GM18526 (cell line): ENCODE data around the gene MBD3.

Experiments
- POLR2A ChIP-seq: IDR thresholded peaks from 3 replicates; pipeline ENCODE4 v1.6.1; 2011; ENCODE audit not compliant: insufficient read length; ENCODE audit errors: extremely low read depth

MBD3 gene

GRCh38 chr19:1572795-1573194 is 19.9 kb downstream of the MBD3 start:
- TF ChIP-seq POLR2A, result no peak

GRCh38 chr19:1571358-1571757 is 21.3 kb downstream of the MBD3 start:
- no peak for TF ChIP-seq POLR2A

GRCh38 chr19:1570836-1571235 is 21.8 kb downstream of the MBD3 start:
- no peak for TF ChIP-seq POLR2A

GRCh38 chr19:1569997-1570396 is 22.7 kb downstream of the MBD3 start:
- TF ChIP-seq POLR2A, result no peak

- TF ChIP-seq POLR2A, result no peak
Measured at GRCh38 chr19:1568320-1569019, 24.2 kb downstream of the MBD3 start, which contains the start of gene MEX3D. Gene MEX3D, minus strand, starts transcription at chr19:1568325. Its CDS starts 267 bp downstream, at chr19:1568058.

- no peak for TF ChIP-seq POLR2A
Measured at GRCh38 chr19:1567848-1568227, 24.8 kb downstream of the MBD3 start.

GRCh38 chr19:1567116-1567847 is 25.4 kb downstream of the MBD3 start:
- no peak for TF ChIP-seq POLR2A

- no peak for TF ChIP-seq POLR2A
Measured at GRCh38 chr19:1566392-1567115, 26.1 kb downstream of the MBD3 start.

- TF ChIP-seq POLR2A, result no peak
Measured at GRCh38 chr19:1563251-1563650, 29.4 kb downstream of the MBD3 start.

- TF ChIP-seq POLR2A, result no peak
Measured at GRCh38 chr19:1561236-1561842, 31.3 kb downstream of the MBD3 start.

GRCh38 chr19:1560286-1560882 is 32.3 kb downstream of the MBD3 start:
- no peak for TF ChIP-seq POLR2A

GRCh38 chr19:1558552-1558951 is 34.1 kb downstream of the MBD3 start:
- no peak for TF ChIP-seq POLR2A

- TF ChIP-seq POLR2A, result no peak
Measured at GRCh38 chr19:1556390-1557070, 36.1 kb downstream of the MBD3 start.

- TF ChIP-seq POLR2A, result no peak
Measured at GRCh38 chr19:1555487-1556389, 36.9 kb downstream of the MBD3 start.

GRCh38 chr19:1554968-1555367 is 37.7 kb downstream of the MBD3 start:
- no peak for TF ChIP-seq POLR2A
